Activated CD4-positive, alpha-beta T cell treated with anti-CD3 and anti-CD28 coated beads, Interleukin-2, amount 10 ng/mL, durations not matched to agents 24 days and 14 days (primary cell): ENCODE measurements around the gene SPOUT1. TPM values are rescaled to one million over a fixed set of nuclear protein-coding genes. Genes with fewer than 3 reads are reported as not detected.

Experiments used
- total RNA-seq: library from RNA; stranded (reverse); gene quantifications from 2 replicates; pipeline ENCODE4 v1.2.3, GENCODE V29; 2022

Gene SPOUT1
- total RNA-seq, 1 donor from 2014 or later: 149 TPM

Other genes starting within 250 kb of the SPOUT1 start
- gene DYNC2I2, start 172.9 kb downstream of the SPOUT1 start, total RNA-seq: 47.4 and 47.7 TPM in 2 replicates
- gene SET, start 140.6 kb downstream of the SPOUT1 start, total RNA-seq: 831 and 846 TPM in 2 replicates
- gene PKN3, start 127.3 kb downstream of the SPOUT1 start, total RNA-seq: 22.9 and 24.3 TPM in 2 replicates
- 46.9 and 48.4 TPM in 2 replicates for gene ZDHHC12, start 105.7 kb downstream of the SPOUT1 start, total RNA-seq
- 12.3 and 14.4 TPM in 2 replicates for gene ZER1, start 57.9 kb downstream of the SPOUT1 start, total RNA-seq
- gene TBC1D13, start 42.5 kb downstream of the SPOUT1 start, total RNA-seq: 19.2 and 19.9 TPM in 2 replicates
- 22.9 and 23.3 TPM in 2 replicates for gene ENDOG, start 11.3 kb downstream of the SPOUT1 start, total RNA-seq
- 11.7 and 14.4 TPM in 2 replicates for gene KYAT1, start 52.2 kb upstream of the SPOUT1 start, total RNA-seq
- gene LRRC8A, start 52.3 kb upstream of the SPOUT1 start, total RNA-seq: 27.7 and 28.4 TPM in 2 replicates
- 0.45 and 0.47 TPM in 2 replicates for gene PHYHD1, start 91.2 kb upstream of the SPOUT1 start, total RNA-seq
- gene DOLK, start 117.8 kb upstream of the SPOUT1 start, total RNA-seq: 15.2 and 15.9 TPM in 2 replicates
- 162 and 176 TPM in 2 replicates for gene NUP188, start 117.9 kb upstream of the SPOUT1 start, total RNA-seq
- gene SH3GLB2, start 198.5 kb upstream of the SPOUT1 start, total RNA-seq: 69.6 and 73.9 TPM in 2 replicates
- gene MIGA2, start 206.8 kb upstream of the SPOUT1 start, total RNA-seq: 43.3 and 44.3 TPM in 2 replicates